Thymus (tissue), 11 donors: ENCODE data around the gene ATP10A. TPM values are rescaled to one million over a fixed set of nuclear protein-coding genes. Genes with fewer than 3 reads are reported as not detected.

ENCODE experiments used
- DNase-seq, 9 donors: peaks; one replicate each; pipeline ENCODE4 v3.0.0-alpha.2; 2013; ENCODE audit warnings: low spot score in 9 of 9, low read depth in 6 of 9, missing footprints in 1 of 9
- H3K27ac ChIP-seq, 2 donors: one replicate each; pipeline ENCODE4 v1.5.1; 2013; ENCODE audit warnings: control low read depth in 1 of 2, low read depth in 1 of 2, low read length in 1 of 2, mild to moderate bottlenecking in 1 of 2, moderate library complexity in 1 of 2
- H3K27me3 ChIP-seq, 2 donors: one replicate each; pipeline ENCODE4 v1.5.1; 2013; ENCODE audit warnings: low read length in 1 of 2; ENCODE audit not compliant: control insufficient read depth in 2 of 2, insufficient read depth in 1 of 2
- H3K36me3 ChIP-seq, 2 donors: one replicate each; pipeline ENCODE4 v1.5.1; 2013; ENCODE audit warnings: low read length in 1 of 2, mild to moderate bottlenecking in 1 of 2, moderate library complexity in 1 of 2; ENCODE audit not compliant: control insufficient read depth in 2 of 2, insufficient read depth in 2 of 2
- H3K4me1 ChIP-seq, 2 donors: one replicate each; pipeline ENCODE4 v1.5.1; 2013; ENCODE audit warnings: low read length in 2 of 2; ENCODE audit not compliant: control insufficient read depth in 2 of 2, insufficient read depth in 2 of 2
- H3K4me3 ChIP-seq, 2 donors: one replicate each; pipeline ENCODE4 v1.5.1; 2013; ENCODE audit warnings: low read length in 2 of 2, control low read depth in 1 of 2, mild to moderate bottlenecking in 1 of 2
- H3K9me3 ChIP-seq, 2 donors: one replicate each; pipeline ENCODE4 v1.5.1; 2013; ENCODE audit warnings: low read length in 1 of 2, mild to moderate bottlenecking in 1 of 2; ENCODE audit not compliant: control insufficient read depth in 2 of 2, insufficient read depth in 1 of 2
- WGBS: extraction: QIAGEN DNeasy Blood & Tissue Kit; methylation state at CpG from one replicate; pipeline ENCODE4 v1.1.7; 2013; 5-methylcytosine and 5-hydroxymethylcytosine counted together
- polyA plus RNA-seq: library from polyadenylated mRNA; stranded (reverse); fragments of 200-250 nt; gene quantifications from one replicate; pipeline ENCODE4 v1.2.3, GENCODE V29; 2013
- total RNA-seq: library from RNA; stranded (reverse); fragments of 120-200 nt; gene quantifications from one replicate; pipeline ENCODE4 v1.2.4, GENCODE V29; 2013
- donor health status: healthy.

The ATP10A gene
- total and polyA plus RNA-seq, 2 donors: 2.4 to 2.6 TPM

GRCh38 chr15:25739687-25740121 lies 123.4 kb downstream of the ATP10A start:
- DNase-seq: peak in 7 of 9 donors; percentile 15 to 70 (median 32)

GRCh38 chr15:25738171-25738965 lies 124.8 kb downstream of the ATP10A start:
- no peak for DNase-seq

More at GRCh38 chr15:25739687-25740121, 123.4 kb downstream of the ATP10A start:
- H3K4me1 ChIP-seq: no peaks in the 10 kb centered on the region
- H3K4me3 ChIP-seq: no peak overlapping the region
- H3K9me3 ChIP-seq: no peaks in the 10 kb centered on the region
- no peak overlapping the region for H3K27ac ChIP-seq
- no peaks in the 10 kb centered on the region for H3K36me3 ChIP-seq
- WGBS: 16% methylated on average over 7 of the region's 7 CpGs
- H3K27me3 ChIP-seq: no peaks in the 10 kb centered on the region

GRCh38 chr15:25737218-25737643 lies 125.9 kb downstream of the ATP10A start:
- 94% methylated on average over 4 of the region's 4 CpGs for WGBS
- no peaks in the 10 kb centered on the region for H3K4me1 ChIP-seq
- H3K9me3 ChIP-seq: no peaks in the 10 kb centered on the region
- no peak overlapping the region for H3K4me3 ChIP-seq
- no peaks in the 10 kb centered on the region for H3K27me3 ChIP-seq
- H3K36me3 ChIP-seq: no peaks in the 10 kb centered on the region
- DNase-seq: no peak
- no peak overlapping the region for H3K27ac ChIP-seq

More at GRCh38 chr15:25738171-25738965, 124.8 kb downstream of the ATP10A start:
- H3K4me1 ChIP-seq: no peaks in the 10 kb centered on the region
- no peaks in the 10 kb centered on the region for H3K27me3 ChIP-seq
- H3K36me3 ChIP-seq: no peaks in the 10 kb centered on the region
- H3K4me3 ChIP-seq: no peak overlapping the region
- no peaks in the 10 kb centered on the region for H3K9me3 ChIP-seq
- no peak overlapping the region for H3K27ac ChIP-seq
- WGBS: 90% methylated on average over 7 of the region's 7 CpGs

- no peak overlapping the region for H3K27ac ChIP-seq
- no peaks in the 10 kb centered on the region for H3K27me3 ChIP-seq
- no peak overlapping the region for H3K4me3 ChIP-seq
- 95% methylated on average over 3 of the region's 3 CpGs for WGBS
- no peak for DNase-seq
- no peaks in the 10 kb centered on the region for H3K9me3 ChIP-seq
- no peaks in the 10 kb centered on the region for H3K36me3 ChIP-seq
- H3K4me1 ChIP-seq: no peaks in the 10 kb centered on the region
Measured at GRCh38 chr15:25736461-25736860, 126.7 kb downstream of the ATP10A start.

GRCh38 chr15:25735550-25736384 lies 127.4 kb downstream of the ATP10A start:
- H3K27me3 ChIP-seq: no peaks in the 10 kb centered on the region
- 97% methylated on average over 30 of the region's 30 CpGs for WGBS
- no peak overlapping the region for H3K27ac ChIP-seq
- H3K9me3 ChIP-seq: no peaks in the 10 kb centered on the region
- no peaks in the 10 kb centered on the region for H3K4me1 ChIP-seq
- H3K4me3 ChIP-seq: no peak overlapping the region
- DNase-seq: no peak
- no peaks in the 10 kb centered on the region for H3K36me3 ChIP-seq

GRCh38 chr15:25734680-25735355 lies 128.3 kb downstream of the ATP10A start:
- WGBS: 97% methylated on average over 17 of the region's 17 CpGs
- Histone ChIP-seq H3K27ac (no peak overlapping the region), H3K36me3 (no peaks in the 10 kb centered on the region), H3K4me1 (no peaks in the 10 kb centered on the region), H3K9me3 (no peaks in the 10 kb centered on the region), H3K4me3 (no peak overlapping the region), H3K27me3 (no peaks in the 10 kb centered on the region)
- DNase-seq: no peak

GRCh38 chr15:25733856-25734679 lies 129.1 kb downstream of the ATP10A start:
- DNase-seq: no peak
- 92% methylated on average over 22 of the region's 22 CpGs for WGBS

GRCh38 chr15:25733036-25733855 lies 129.9 kb downstream of the ATP10A start:
- Histone ChIP-seq H3K36me3 (no peaks in the 10 kb centered on the region), H3K4me1 (no peaks in the 10 kb centered on the region), H3K4me3 (no peak overlapping the region), H3K27me3 (no peaks in the 10 kb centered on the region), H3K27ac (no peak overlapping the region), H3K9me3 (no peaks in the 10 kb centered on the region)
- 87% methylated on average over 18 of the region's 18 CpGs for WGBS
- DNase-seq: no peak

More at GRCh38 chr15:25733856-25734679, 129.1 kb downstream of the ATP10A start:
- Histone ChIP-seq H3K9me3 (no peaks in the 10 kb centered on the region), H3K36me3 (no peaks in the 10 kb centered on the region), H3K27me3 (no peaks in the 10 kb centered on the region), H3K27ac (no peak overlapping the region), H3K4me3 (no peak overlapping the region), H3K4me1 (no peaks in the 10 kb centered on the region)
